HepG2 (cell line): ENCODE data around the gene SEC62. TPM values are rescaled to one million over a fixed set of nuclear protein-coding genes. Genes with fewer than 3 reads are reported as not detected.

Experiments used
- ATF1 ChIP-seq: IDR thresholded peaks from 2 replicates; pipeline ENCODE4 v1.6.1; 2016; ENCODE audit warnings: mild to moderate bottlenecking, control low read depth
- FOSL2 ChIP-seq: sonication (generic); formaldehyde crosslinking; IDR thresholded peaks from 2 replicates; pipeline ENCODE4 v1.4.0; 2020; ENCODE audit warnings: missing genetic modification reagents
- FOXM1 ChIP-seq: sonication (generic); formaldehyde crosslinking; IDR thresholded peaks from 2 replicates; pipeline ENCODE4 v1.5.0; 2020; ENCODE audit warnings: missing genetic modification reagents
- KLF15 ChIP-seq: sonication (generic); formaldehyde crosslinking; IDR thresholded peaks from 2 replicates; pipeline ENCODE4 v1.8.1; 2023; ENCODE audit warnings: borderline replicate concordance, mild to moderate bottlenecking, inconsistent platforms, missing genetic modification reagents, mixed read lengths
- KMT2A ChIP-seq: sonication (generic); formaldehyde crosslinking; IDR thresholded peaks from 2 replicates; pipeline ENCODE4 v1.4.0; 2020; ENCODE audit warnings: missing genetic modification reagents
- MEF2D ChIP-seq: sonication (generic); formaldehyde crosslinking; IDR thresholded peaks from 2 replicates; pipeline ENCODE4 v1.5.1; 2020; ENCODE audit warnings: mild to moderate bottlenecking, missing genetic modification reagents
- NFE2 ChIP-seq: sonication (generic); formaldehyde crosslinking; IDR thresholded peaks from 2 replicates; pipeline ENCODE4 v1.4.0; 2020; ENCODE audit warnings: missing genetic modification reagents
- RARG ChIP-seq: sonication (generic); formaldehyde crosslinking; IDR thresholded peaks from 2 replicates; pipeline ENCODE4 v1.4.0; 2020; ENCODE audit warnings: low read depth, mild to moderate bottlenecking, missing genetic modification reagents
- SNRNP70 ChIP-seq: fragments of 200-400 bp; formaldehyde crosslinking; IDR thresholded peaks from 2 replicates; pipeline ENCODE4 v1.6.1; 2017; ENCODE audit warnings: mild to moderate bottlenecking, low read depth, low read length, moderate library complexity
- THAP8 ChIP-seq: sonication (generic); formaldehyde crosslinking; IDR thresholded peaks from 2 replicates; pipeline ENCODE4 v1.5.1; 2020; ENCODE audit warnings: missing genetic modification reagents, mild to moderate bottlenecking, borderline replicate concordance
- ZBTB8A ChIP-seq: sonication (generic); formaldehyde crosslinking; IDR thresholded peaks from 2 replicates; pipeline ENCODE4 v1.4.0; 2020; ENCODE audit warnings: mild to moderate bottlenecking, low read depth, missing genetic modification reagents, borderline replicate concordance
- ZNF205 ChIP-seq: IDR thresholded peaks from 2 replicates; pipeline ENCODE4 v1.6.1; 2018; ENCODE audit warnings: missing biosample characterization, missing genetic modification reagents
- ZNF234 ChIP-seq: sonication (generic); formaldehyde crosslinking; conservative IDR thresholded peaks from 2 replicates; pipeline ENCODE4 v1.5.1; 2020; ENCODE audit warnings: mild to moderate bottlenecking, missing genetic modification reagents
- ZNF296 ChIP-seq: sonication (generic); formaldehyde crosslinking; conservative IDR thresholded peaks from 2 replicates; pipeline ENCODE4 v1.5.0; 2020; ENCODE audit warnings: mild to moderate bottlenecking, missing genetic modification reagents
- ZNF441 ChIP-seq: sonication (generic); formaldehyde crosslinking; IDR thresholded peaks from 2 replicates; pipeline ENCODE4 v1.7.0; 2021; ENCODE audit warnings: missing genetic modification reagents, borderline replicate concordance
- ZNF567 ChIP-seq: sonication (generic); formaldehyde crosslinking; IDR thresholded peaks from 2 replicates; pipeline ENCODE4 v1.8.1; 2023; ENCODE audit warnings: mild to moderate bottlenecking, missing genetic modification reagents, borderline replicate concordance
- polyA plus RNA-seq, 8 experiments: library from polyadenylated mRNA; depleted of rRNA in 3 of 8; stranded (reverse) in 7 of 8; unstranded in 1 of 8; fragments of >200 nt; fragmentation: Illumina TruSeq in 4 of 8; extraction: Trizol in 4 of 8; gene quantifications; 2 replicates each; pipeline versions ENCODE4 v1.2.1 to v1.2.3, GENCODE V29; 2011 to 2016; ENCODE audit warnings: low read depth in 4 of 8, missing spikeins in 1 of 8, mixed read lengths in 1 of 8; ENCODE audit not compliant: insufficient read depth in 1 of 8
- total RNA-seq, 5 experiments: library from RNA; depleted of rRNA; stranded (reverse); fragments of >200 nt; fragmentation: Illumina TruSeq; extraction: Trizol; gene quantifications; 2 replicates each; pipeline ENCODE4 v1.2.3, GENCODE V29; 2016; ENCODE audit warnings: low read depth in 1 of 5
- TF ChIP-seq, protein P1 (sequence below): sonication (generic); formaldehyde crosslinking; IDR thresholded peaks from 2 replicates; pipeline ENCODE4 v1.4.0; 2020; ENCODE audit warnings: missing genetic modification reagents
- TF ChIP-seq, protein P2 (sequence below): sonication (generic); formaldehyde crosslinking; IDR thresholded peaks from 2 replicates; pipeline ENCODE4 v1.4.0; 2020; ENCODE audit warnings: low read depth, mild to moderate bottlenecking, missing genetic modification reagents
- TF ChIP-seq, protein P3 (sequence below): sonication (generic); formaldehyde crosslinking; IDR thresholded peaks from 2 replicates; pipeline ENCODE4 v1.5.1; 2020; ENCODE audit warnings: mild to moderate bottlenecking, missing genetic modification reagents, borderline replicate concordance
- TF ChIP-seq, protein P4 (sequence below): sonication (generic); formaldehyde crosslinking; IDR thresholded peaks from 2 replicates; pipeline ENCODE4 v1.4.0; 2020; ENCODE audit warnings: missing genetic modification reagents

Gene SEC62
- total and polyA plus RNA-seq, 2 of the 13 experiments (the other 11 are each of a cell fraction or from before 2014, with no cell fraction given), result 54.0 to 68.7 TPM

GRCh38 chr3:169966428-169966950, at the start of gene SEC62 (continued):
- TF ChIP-seq, protein P1, sequence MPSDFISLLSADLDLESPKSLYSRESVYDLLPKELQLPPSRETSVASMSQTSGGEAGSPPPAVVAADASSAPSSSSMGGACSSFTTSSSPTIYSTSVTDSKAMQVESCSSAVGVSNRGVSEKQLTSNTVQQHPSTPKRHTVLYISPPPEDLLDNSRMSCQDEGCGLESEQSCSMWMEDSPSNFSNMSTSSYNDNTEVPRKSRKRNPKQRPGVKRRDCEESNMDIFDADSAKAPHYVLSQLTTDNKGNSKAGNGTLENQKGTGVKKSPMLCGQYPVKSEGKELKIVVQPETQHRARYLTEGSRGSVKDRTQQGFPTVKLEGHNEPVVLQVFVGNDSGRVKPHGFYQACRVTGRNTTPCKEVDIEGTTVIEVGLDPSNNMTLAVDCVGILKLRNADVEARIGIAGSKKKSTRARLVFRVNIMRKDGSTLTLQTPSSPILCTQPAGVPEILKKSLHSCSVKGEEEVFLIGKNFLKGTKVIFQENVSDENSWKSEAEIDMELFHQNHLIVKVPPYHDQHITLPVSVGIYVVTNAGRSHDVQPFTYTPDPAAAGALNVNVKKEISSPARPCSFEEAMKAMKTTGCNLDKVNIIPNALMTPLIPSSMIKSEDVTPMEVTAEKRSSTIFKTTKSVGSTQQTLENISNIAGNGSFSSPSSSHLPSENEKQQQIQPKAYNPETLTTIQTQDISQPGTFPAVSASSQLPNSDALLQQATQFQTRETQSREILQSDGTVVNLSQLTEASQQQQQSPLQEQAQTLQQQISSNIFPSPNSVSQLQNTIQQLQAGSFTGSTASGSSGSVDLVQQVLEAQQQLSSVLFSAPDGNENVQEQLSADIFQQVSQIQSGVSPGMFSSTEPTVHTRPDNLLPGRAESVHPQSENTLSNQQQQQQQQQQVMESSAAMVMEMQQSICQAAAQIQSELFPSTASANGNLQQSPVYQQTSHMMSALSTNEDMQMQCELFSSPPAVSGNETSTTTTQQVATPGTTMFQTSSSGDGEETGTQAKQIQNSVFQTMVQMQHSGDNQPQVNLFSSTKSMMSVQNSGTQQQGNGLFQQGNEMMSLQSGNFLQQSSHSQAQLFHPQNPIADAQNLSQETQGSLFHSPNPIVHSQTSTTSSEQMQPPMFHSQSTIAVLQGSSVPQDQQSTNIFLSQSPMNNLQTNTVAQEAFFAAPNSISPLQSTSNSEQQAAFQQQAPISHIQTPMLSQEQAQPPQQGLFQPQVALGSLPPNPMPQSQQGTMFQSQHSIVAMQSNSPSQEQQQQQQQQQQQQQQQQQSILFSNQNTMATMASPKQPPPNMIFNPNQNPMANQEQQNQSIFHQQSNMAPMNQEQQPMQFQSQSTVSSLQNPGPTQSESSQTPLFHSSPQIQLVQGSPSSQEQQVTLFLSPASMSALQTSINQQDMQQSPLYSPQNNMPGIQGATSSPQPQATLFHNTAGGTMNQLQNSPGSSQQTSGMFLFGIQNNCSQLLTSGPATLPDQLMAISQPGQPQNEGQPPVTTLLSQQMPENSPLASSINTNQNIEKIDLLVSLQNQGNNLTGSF (CRISPR knock-in tag), result no peak; the same call in 1 of the 2 replicates
- no peak for TF ChIP-seq THAP8 (CRISPR knock-in tag)
- TF ChIP-seq, protein P2, sequence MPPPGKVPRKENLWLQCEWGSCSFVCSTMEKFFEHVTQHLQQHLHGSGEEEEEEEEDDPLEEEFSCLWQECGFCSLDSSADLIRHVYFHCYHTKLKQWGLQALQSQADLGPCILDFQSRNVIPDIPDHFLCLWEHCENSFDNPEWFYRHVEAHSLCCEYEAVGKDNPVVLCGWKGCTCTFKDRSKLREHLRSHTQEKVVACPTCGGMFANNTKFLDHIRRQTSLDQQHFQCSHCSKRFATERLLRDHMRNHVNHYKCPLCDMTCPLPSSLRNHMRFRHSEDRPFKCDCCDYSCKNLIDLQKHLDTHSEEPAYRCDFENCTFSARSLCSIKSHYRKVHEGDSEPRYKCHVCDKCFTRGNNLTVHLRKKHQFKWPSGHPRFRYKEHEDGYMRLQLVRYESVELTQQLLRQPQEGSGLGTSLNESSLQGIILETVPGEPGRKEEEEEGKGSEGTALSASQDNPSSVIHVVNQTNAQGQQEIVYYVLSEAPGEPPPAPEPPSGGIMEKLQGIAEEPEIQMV (CRISPR knock-in tag), result no peak
- TF ChIP-seq ZNF441 (CRISPR knock-in tag), result peak; percentile 73; the same call in 1 of the 2 replicates
- no peak for TF ChIP-seq KLF15
- no peak for TF ChIP-seq RARG (CRISPR knock-in tag)
- no peak for TF ChIP-seq ZBTB8A (CRISPR knock-in tag)
- TF ChIP-seq MEF2D (CRISPR knock-in tag), result 0 out of 2 replicates have a peak, but pooled peaks have one; percentile 62
- TF ChIP-seq FOXM1 (CRISPR knock-in tag), result no peak
- TF ChIP-seq ZNF234 (CRISPR knock-in tag), result no peak
- TF ChIP-seq ATF1 (CRISPR knock-in tag), result peak; percentile 88
- no peak for TF ChIP-seq ZNF205 (CRISPR knock-in tag)
- TF ChIP-seq NFE2, result no peak
- TF ChIP-seq FOSL2 (CRISPR knock-in tag), result 0 out of 2 replicates have a peak, but pooled peaks have one; percentile 44
- no peak for TF ChIP-seq SNRNP70
- no peak for TF ChIP-seq ZNF296 (CRISPR knock-in tag)
- TF ChIP-seq, protein P3, sequence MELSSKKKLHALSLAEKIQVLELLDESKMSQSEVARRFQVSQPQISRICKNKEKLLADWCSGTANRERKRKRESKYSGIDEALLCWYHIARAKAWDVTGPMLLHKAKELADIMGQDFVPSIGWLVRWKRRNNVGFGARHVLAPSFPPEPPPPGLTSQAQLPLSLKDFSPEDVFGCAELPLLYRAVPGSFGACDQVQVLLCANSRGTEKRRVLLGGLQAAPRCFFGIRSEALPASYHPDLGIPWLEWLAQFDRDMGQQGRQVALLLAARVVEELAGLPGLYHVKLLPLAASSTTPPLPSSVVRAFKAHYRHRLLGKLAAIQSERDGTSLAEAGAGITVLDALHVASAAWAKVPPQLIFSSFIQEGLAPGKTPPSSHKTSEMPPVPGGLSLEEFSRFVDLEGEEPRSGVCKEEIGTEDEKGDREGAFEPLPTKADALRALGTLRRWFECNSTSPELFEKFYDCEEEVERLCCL (CRISPR knock-in tag), result no peak; the same call in 1 of the 2 replicates
- TF ChIP-seq, protein P4, sequence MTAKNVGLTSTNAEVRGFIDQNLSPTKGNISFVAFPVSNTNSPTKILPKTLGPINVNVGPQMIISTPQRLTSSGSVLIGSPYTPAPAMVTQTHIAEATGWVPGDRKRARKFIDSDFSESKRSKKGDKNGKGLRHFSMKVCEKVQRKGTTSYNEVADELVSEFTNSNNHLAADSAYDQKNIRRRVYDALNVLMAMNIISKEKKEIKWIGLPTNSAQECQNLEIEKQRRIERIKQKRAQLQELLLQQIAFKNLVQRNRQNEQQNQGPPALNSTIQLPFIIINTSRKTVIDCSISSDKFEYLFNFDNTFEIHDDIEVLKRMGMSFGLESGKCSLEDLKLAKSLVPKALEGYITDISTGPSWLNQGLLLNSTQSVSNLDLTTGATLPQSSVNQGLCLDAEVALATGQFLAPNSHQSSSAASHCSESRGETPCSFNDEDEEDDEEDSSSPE (CRISPR knock-in tag), result peak; percentile 63
- TF ChIP-seq ZNF567 (CRISPR knock-in tag), result no peak
- peak; percentile 74; the same call in 1 of the 2 replicates for TF ChIP-seq KMT2A (CRISPR knock-in tag)
